RWPE1 (cell line): ENCODE data around the gene PRELID3B.

Experiments
- CTCF ChIA-PET: fragments of 350-600 bp; sonication (Branson Sonifier 250); formaldehyde crosslinking; extraction: SDS; loops from one replicate; lab custom pipeline; 2021; lab: Yijun Ruan, JAX
- POLR2A ChIA-PET: fragments of 400-600 bp; formaldehyde crosslinking; extraction: SDS; loops from one replicate; lab custom pipeline; 2020; ENCODE audit warnings: antibody characterized with exemption; ENCODE audit not compliant: low non-redundant PET; lab: Yijun Ruan, JAX
- DNase-seq: peaks from one replicate; pipeline ENCODE4 v3.0.0; 2012; ENCODE audit warnings: low spot score
- H3K27ac ChIP-seq: fragments of 450-650 bp; 2 replicates; pipeline ENCODE4 v1.5.1; 2017
- TF ChIP-seq, protein P1 (sequence below): fragments of 450-650 bp; conservative IDR thresholded peaks from 2 replicates; pipeline ENCODE4 v1.5.1; 2017; ENCODE audit warnings: low read depth, mild to moderate bottlenecking

The PRELID3B gene

GRCh38 chr20:59082077-59082740, 39.6 kb upstream of the PRELID3B start:
- TF ChIP-seq, protein P1, sequence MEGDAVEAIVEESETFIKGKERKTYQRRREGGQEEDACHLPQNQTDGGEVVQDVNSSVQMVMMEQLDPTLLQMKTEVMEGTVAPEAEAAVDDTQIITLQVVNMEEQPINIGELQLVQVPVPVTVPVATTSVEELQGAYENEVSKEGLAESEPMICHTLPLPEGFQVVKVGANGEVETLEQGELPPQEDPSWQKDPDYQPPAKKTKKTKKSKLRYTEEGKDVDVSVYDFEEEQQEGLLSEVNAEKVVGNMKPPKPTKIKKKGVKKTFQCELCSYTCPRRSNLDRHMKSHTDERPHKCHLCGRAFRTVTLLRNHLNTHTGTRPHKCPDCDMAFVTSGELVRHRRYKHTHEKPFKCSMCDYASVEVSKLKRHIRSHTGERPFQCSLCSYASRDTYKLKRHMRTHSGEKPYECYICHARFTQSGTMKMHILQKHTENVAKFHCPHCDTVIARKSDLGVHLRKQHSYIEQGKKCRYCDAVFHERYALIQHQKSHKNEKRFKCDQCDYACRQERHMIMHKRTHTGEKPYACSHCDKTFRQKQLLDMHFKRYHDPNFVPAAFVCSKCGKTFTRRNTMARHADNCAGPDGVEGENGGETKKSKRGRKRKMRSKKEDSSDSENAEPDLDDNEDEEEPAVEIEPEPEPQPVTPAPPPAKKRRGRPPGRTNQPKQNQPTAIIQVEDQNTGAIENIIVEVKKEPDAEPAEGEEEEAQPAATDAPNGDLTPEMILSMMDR, result peak; percentile 36

DNA sequence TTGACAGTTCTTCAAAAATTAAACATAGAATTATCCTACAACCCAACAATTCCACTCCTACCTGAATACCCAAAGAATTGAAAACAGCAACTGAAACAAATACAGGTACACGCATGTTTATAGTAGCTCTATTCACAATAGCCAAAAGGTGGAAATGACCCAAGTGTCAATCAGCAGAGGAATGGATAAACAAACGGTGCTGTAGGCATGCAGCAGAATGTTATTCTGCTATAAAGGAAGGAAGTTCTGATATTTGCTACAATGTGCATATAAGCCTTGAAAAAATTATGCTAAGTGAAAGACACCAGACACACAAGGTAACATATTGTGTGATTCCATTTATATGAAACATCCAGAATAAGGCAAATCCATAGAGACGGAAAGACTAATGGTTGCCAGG, 38.5 kb upstream of the PRELID3B start:
- H3K27ac ChIP-seq, result no peak overlapping the region
- CTCF ChIA-PET, result interaction anchor here (0.7 kb wide), 1 partner anchor 1847 kb away, joined by 3 read pairs; no protein-coding TSS in a partner anchor
- no peak for DNase-seq
- POLR2A ChIA-PET, result no interaction called here
- TF ChIP-seq, protein P1, result no peak

More at GRCh38 chr20:59082077-59082740, 39.6 kb upstream of the PRELID3B start:
- ChIA-PET CTCF (interaction anchor here (0.6 to 2.1 kb wide), 6 partner anchors 9 to 474 kb away, joined by 3 to 5 read pairs (median 4); no protein-coding TSS in a partner anchor), POLR2A (interaction anchor here (0.6 kb wide), 1 partner anchor 313 kb away, joined by 3 read pairs; no protein-coding TSS in a partner anchor)
- no peak overlapping the region for H3K27ac ChIP-seq
- peak; percentile 64 for DNase-seq

- no peak overlapping the region for H3K27ac ChIP-seq
- peak; percentile 54 for DNase-seq
- TF ChIP-seq, protein P1, result no peak
- CTCF ChIA-PET, result no interaction called here
- POLR2A ChIA-PET, result no interaction called here
Observed at GRCh38 chr20:59078231-59078630, 35.6 kb upstream of the PRELID3B start.

- TF ChIP-seq, protein P1, result no peak
- no peak overlapping the region for H3K27ac ChIP-seq
- no peak for DNase-seq
- ChIA-PET CTCF (no interaction called here), POLR2A (no interaction called here)
Observed at GRCh38 chr20:59077705-59078104, 35.1 kb upstream of the PRELID3B start.

DNA sequence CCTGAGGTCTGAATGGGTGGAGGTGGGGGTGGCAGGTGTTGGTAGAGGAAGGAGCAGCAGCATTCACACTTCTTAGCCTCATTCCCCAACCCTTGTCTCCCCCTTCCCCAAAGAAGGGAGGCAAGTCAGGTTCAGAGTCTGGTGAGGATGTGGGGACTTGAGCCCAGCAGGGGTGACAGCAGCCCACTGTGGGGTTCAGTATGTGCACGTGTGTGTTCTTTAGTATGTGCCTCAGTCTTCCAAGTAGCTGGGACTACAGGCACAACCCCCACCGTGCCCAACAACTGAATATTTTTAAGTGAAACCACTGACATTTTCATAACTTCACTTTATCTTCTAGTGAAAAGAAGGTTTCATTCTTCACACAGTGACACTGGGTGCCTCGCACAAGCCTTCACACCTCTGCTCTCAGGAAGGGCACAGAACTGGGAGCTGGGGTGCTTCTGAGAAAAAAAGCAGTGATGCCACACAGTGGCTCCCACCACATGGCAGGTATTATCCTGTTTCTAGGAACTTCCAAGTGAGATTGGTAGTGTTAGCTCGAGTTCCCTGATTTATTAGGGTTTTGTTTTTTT, 33.4 kb upstream of the PRELID3B start:
- CTCF ChIA-PET, result interaction anchor here (0.5 to 1.2 kb wide), 4 partner anchors 12 to 146 kb away, joined by 3 to 4 read pairs (median 3); no protein-coding TSS in a partner anchor
- TF ChIP-seq, protein P1, result no peak
- no peak for DNase-seq
- POLR2A ChIA-PET, result no interaction called here
- no peak overlapping the region for H3K27ac ChIP-seq

DNA sequence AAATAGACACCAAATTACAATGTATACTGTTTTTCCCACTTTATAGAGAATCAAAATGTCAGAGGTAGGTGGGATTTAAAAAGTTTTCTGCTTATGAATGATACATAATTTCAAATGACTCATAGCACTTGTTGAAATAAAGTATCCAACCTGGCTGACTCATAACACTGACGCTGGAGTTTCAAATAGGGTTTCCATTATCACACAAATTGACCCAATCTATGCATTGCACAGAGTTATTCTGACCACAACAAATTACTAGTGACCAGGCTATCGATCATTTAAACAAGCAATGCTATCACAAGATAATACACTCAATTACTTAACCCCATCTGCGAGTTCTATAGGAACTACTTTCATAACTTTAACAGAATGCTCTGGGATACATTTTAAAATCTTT, 31.9 kb upstream of the PRELID3B start:
- POLR2A ChIA-PET, result no interaction called here
- DNase-seq, result peak; percentile 80
- CTCF ChIA-PET, result interaction anchor here (0.6 to 1.0 kb wide), 3 partner anchors 14 to 1594 kb away, joined by 3 to 4 read pairs (median 3); no protein-coding TSS in a partner anchor
- TF ChIP-seq, protein P1, result no peak
- no peak overlapping the region for H3K27ac ChIP-seq
